HG03196 (cell line): ENCODE measurements around the gene ELSPBP1.
"Not testable (repeated sequence)": the region's sequence is repeated elsewhere in the genome, so short reads cannot be mapped to it uniquely, and the experiment has no call there.

ENCODE experiments used
- ATAC-seq: cut with Tn5 transposase; IDR thresholded peaks from one replicate; pipeline ENCODE4 v1.9.1; 2021; ENCODE audit not compliant: unreplicated experiment

The ELSPBP1 gene

GRCh38 chr19:48041877-48042580 is 47.6 kb downstream of the ELSPBP1 start:
- ATAC-seq: no peak

- no peak for ATAC-seq
Observed at GRCh38 chr19:48043675-48044258, 49.3 kb downstream of the ELSPBP1 start, which contains the start of gene CABP5. TSS of gene CABP5 (minus strand) at chr19:48044079. CDS start at chr19:48043922, 157 bp downstream.

GRCh38 chr19:48044561-48044960 is 50.1 kb downstream of the ELSPBP1 start:
- no peak for ATAC-seq

- ATAC-seq: no peak
Observed at GRCh38 chr19:48051335-48052033, 57.1 kb downstream of the ELSPBP1 start.

- ATAC-seq: no peak
Observed at GRCh38 chr19:48053076-48053475, 58.6 kb downstream of the ELSPBP1 start.

- no peak for ATAC-seq
Observed at GRCh38 chr19:48053856-48054255, 59.4 kb downstream of the ELSPBP1 start.

- ATAC-seq: no peak
Observed at GRCh38 chr19:48059331-48059730, 64.9 kb downstream of the ELSPBP1 start.

- no peak for ATAC-seq
Observed at GRCh38 chr19:48060381-48060780, 65.9 kb downstream of the ELSPBP1 start.

- no peak for ATAC-seq
Observed at GRCh38 chr19:48061401-48062344, 67.2 kb downstream of the ELSPBP1 start.

- no peak for ATAC-seq
Observed at GRCh38 chr19:48064509-48064908, 70.1 kb downstream of the ELSPBP1 start.

GRCh38 chr19:48069435-48069834 is 75.0 kb downstream of the ELSPBP1 start:
- ATAC-seq: no peak

- not testable (repeated sequence) for ATAC-seq
Observed at GRCh38 chr19:48070177-48070769, 75.8 kb downstream of the ELSPBP1 start.
